Stimulated activated CD4-positive, alpha-beta T cell treated with anti-CD3 and anti-CD28 coated beads, Interleukin-2, amount 100 ng/mL, for 24 hours (primary cell): ENCODE measurements around the gene ELK3.

Experiments
- DNase-seq, 2 donors: peaks; one replicate each; pipeline ENCODE4 v3.0.0-alpha.2; 2020

Gene ELK3

DNA sequence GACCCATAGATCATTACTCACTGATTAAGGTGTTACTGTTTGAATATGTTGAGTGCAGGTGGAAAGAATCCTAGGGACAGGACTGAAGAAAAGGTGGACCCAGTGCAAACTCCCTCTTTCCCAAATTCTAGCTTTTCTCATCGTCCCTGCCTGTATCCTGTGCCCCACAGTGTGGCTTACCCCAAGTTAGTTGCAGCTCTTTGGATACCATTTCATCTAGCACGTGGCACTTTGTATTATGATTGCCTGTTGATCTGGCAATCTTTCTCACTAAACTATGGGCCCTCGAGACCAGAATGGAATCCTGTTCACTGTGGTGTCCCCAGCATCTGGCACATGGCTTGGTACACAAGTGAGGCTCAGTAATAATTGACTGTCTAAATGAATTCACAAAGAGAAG is 66.5 kb downstream of the ELK3 start:
- no peak for DNase-seq

DNA sequence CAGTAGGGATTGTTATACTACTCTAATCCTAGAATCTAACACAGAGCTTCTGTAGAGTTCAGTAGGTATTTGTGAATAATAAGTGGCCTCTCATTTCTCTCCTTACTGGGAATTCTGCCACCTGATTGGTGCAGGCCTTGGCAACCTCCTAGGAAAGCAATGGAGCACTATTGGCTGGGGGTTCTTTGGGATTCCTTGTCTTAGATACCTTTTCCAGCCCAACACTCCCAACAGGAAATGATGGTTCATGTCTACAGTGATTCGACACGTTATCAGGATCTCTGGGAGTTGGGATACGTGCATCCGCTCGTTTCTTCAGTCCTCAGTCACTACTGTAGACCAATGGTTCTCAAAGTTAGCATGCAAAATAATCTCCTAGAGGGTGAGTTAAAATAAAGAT is 67.4 kb downstream of the ELK3 start:
- DNase-seq: no peak

DNA sequence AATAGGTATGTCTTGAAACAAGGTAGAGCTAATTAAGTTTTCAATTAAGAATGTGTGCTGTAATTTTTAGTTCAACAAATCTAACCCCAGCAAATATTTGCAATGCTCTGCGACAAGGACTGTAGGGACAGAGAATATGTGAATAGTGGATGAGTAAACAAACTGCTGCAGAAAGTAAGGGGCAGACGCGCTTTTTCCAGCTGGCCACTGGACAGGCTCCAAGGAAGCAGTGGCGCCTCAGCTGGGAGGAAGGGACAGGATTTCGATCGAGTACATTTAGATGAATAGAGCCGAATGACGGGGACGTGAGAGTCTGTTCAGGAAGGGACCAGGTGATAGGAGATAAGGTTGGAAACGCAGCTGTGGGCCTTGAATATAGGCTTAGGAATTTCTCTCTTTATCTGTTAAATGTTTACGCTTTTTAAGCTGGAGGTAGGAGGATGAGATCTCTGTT is 69.3 kb downstream of the ELK3 start:
- DNase-seq: no peak

GRCh38 chr12:96265400-96265799 is 71.2 kb downstream of the ELK3 start:
- DNase-seq: no peak

- no peak for DNase-seq
Measured at GRCh38 chr12:96265836-96266235, 71.7 kb downstream of the ELK3 start.

DNA sequence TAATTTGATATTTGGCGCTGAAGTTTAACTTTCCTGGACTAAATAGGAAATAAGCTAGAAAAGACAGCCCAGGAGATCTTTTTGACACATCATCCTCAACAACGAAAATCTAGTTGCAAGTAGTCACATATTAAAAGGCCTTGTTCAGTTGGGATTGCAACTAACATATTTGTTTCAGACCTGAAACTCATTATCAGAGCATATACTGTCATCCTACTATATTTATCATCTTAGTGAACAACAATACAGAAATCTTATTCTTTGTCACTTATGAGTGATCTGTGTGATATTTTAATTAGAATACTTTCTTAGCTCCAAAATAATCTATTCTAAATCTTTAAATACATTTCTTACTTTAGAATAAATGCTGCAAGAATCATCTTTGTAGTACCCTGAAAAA is 72.1 kb downstream of the ELK3 start:
- DNase-seq: no peak

DNA sequence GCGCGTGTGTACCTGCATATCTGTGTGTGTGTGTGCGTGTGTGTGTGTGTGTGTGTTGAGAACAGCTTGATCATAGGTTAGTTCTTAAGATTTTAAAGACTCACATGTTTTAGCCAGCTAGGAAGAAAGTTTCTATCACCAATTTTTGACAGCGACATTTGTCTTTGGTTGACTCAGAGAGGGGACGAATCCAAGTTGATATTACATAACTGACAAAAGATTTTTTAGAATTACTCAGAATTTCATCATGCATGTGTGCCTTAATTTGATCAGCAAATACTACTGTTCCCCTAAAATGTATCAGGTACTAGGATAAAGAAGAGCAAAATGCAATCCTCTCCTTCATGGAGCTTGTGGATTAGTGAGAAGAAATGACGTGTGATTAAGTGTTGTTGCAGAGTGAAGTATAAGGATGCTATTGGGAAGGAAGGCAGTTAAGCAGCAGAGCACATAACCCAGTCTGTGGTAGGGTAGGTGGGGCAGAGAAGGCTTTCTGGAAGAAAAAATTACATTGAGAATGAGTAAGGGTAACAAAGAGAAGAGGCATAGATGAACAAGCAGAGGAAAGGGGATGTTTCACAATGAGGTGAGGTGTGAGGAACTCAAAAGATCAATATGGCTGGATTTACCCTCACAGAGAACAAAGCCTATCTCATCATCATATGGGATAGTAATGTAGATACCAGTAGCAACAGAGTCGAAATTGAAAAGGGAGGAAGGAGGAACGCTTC is 77.5 kb downstream of the ELK3 start:
- no peak for DNase-seq

- no peak for DNase-seq
Measured at GRCh38 chr12:96274331-96274730, 80.2 kb downstream of the ELK3 start.

- no peak for DNase-seq
Measured at GRCh38 chr12:96285158-96285557, 91.0 kb downstream of the ELK3 start.

DNA sequence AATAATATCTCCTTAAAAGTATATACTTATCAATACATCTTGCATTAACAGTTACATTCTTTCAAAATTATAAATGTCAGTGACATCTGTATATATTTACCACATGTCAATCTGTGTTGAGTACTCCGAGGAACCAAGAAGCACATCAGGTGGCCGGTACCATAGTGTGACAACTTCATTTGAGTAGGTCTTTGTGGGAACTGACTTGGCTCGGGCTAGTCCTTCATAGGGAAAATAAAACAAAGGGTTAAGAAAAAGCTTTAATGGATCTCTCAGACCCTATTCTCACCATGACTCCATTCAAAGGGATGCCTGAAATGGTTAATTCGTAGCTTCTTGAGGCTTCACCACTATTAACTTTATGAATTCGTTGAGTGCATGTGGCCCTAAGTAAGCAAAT is 94.9 kb downstream of the ELK3 start:
- no peak for DNase-seq

- no peak for DNase-seq
Measured at GRCh38 chr12:96293093-96293492, 98.9 kb downstream of the ELK3 start.

DNA sequence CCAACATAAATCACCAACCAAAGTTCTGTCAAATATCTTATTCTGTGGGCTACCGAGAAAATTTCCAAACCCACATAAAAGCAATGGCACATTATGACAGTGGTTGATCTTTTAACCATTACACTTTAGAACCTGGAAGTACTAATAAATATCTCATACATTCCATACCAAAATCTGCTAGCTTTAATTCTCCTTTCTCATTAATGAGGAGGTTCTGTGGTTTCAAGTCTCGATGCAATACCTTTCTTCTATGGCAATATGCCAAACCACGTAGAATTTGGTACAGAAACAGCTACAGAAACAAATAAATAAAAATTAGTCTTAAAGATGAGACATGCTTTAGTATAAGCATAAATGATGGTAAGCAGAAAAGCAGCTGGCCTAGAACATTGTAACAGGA is 100.7 kb downstream of the ELK3 start:
- no peak for DNase-seq

DNA sequence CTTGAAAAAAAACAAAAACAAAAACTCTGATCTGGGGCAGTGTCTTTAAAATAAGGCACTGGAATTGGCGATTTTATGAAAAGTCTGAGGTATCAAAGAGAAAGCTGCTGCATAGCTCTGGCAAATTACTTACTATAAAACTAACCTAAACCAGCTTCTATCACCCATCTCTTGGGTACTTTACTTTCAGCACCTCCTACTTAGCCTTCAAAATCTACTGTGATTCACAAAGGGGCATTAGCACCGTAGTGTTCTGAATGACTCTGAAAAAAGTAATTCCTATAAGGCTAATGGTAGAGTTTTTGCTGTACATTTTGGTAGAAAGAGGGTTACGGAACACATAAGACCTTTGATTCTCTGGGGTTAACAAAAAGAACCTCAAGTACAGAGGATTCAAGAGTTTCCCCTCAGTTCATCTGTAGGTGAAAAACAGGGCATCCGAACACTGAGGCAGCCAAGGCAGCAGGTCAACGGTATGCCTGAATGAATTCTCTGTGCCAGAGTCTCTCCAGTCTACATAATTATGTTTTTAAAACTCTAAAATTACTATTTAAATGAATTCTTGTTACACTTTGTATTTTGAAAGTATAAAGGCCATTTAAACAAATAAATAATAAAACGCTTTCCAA is 101.5 kb downstream of the ELK3 start:
- no peak for DNase-seq

DNA sequence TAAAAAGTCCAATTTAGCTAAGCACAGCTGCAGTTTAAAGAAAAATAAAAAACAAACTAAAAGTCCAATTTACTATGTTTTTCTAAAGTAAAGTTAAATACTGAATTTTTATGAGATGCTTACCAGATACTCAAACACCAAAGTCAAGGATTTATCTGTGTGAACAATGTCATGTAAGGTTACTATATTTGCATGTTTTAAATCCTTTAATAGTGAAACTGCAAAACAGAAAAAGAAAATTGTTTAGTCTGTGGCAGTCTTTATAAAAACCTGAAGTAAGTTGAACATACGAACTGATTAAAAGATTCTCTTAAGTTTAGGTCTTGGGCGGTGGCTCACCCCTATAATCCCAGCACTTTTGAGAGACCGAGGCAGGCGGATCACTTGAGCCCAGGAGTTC is 103.3 kb downstream of the ELK3 start:
- no peak for DNase-seq

DNA sequence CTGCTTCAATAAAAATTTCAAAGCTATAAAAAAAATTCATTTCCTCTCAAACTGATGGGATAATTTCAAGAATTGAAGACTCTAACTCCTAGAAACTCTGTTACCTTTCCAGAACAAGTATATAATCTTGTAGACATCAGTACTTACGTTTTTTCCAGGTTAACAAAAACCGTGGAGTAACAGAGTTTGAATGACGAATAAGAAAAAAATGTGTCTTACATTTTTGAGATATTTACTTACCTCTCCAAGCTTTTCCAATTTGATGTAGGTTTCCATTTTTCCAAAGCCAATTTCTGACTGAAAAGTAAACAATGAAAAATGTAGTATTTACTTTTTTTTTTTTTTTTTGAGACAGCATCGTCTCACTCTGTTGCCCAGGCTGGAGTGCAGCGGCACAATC is 105.9 kb downstream of the ELK3 start:
- DNase-seq: no peak

GRCh38 chr12:96301732-96302131 is 107.6 kb downstream of the ELK3 start:
- no peak for DNase-seq

DNA sequence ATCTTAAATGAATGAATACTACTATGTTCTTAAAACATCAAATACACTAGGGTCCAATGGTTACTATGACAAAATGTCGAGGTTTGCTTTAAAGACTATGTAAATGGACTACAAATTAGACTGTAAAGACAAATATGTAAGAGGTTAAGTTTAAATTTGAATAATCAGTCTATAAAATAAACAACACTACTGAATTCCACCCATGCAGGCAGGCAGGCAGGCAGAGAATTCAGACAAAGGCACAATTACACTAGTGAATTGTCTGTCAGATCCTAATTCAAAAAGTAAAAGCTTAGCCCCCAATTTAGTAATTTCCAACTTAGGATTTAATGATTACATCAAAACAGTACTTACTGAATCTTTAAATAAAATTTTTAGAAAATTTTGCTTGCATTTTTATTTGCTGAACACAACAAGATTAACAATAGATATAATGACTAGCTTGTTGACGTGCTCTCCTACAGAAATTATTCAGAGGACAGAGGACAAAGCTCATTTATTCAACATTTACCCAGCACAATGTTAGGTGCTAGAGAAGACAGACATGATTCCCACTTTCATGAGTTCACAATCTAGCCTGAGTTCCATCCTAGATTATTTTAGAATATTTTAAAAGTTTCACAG is 108.6 kb downstream of the ELK3 start:
- no peak for DNase-seq

DNA sequence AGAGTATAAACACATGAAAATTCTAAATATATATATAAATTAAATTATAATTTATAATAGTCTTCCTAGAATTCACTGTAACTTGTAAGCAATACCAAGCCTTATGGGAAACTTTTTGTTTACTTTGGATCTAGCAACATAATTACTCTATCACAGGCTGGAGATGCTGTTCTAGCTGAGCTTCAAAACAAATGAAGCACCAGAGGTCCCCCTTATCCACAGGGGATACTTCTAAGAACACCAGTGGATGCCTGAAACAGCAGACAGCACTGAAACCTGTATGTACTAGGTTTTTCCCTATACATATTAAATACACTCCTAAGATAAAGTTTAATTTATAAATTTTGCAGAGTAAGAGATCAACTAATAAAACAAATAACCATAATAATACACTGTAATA is 109.5 kb downstream of the ELK3 start:
- no peak for DNase-seq

GRCh38 chr12:96305665-96306064 is 111.5 kb downstream of the ELK3 start:
- no peak for DNase-seq

- no peak for DNase-seq
Measured at GRCh38 chr12:96308881-96309280, 114.7 kb downstream of the ELK3 start.

- no peak for DNase-seq
Measured at GRCh38 chr12:96310067-96310466, 115.9 kb downstream of the ELK3 start.

DNA sequence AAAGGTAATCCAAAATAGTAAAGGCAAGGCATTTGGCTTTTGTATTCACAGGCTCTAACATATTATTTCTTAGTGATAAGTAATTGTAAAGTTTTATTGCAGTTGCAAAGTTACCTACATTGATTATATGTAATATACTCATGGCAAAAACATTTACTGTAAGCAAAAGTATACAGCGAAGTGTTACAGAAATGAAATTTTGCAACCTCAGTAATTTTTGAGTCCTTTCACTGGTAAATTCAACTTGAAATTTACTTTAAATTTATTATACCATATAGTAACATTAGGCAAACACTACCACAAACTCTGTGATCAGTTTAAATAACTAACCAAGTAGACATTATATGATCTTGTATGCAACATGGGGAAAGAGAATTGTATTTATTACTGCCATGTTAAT is 117.0 kb downstream of the ELK3 start:
- DNase-seq: no peak

- no peak for DNase-seq
Measured at GRCh38 chr12:96313606-96314005, 119.4 kb downstream of the ELK3 start.

DNA sequence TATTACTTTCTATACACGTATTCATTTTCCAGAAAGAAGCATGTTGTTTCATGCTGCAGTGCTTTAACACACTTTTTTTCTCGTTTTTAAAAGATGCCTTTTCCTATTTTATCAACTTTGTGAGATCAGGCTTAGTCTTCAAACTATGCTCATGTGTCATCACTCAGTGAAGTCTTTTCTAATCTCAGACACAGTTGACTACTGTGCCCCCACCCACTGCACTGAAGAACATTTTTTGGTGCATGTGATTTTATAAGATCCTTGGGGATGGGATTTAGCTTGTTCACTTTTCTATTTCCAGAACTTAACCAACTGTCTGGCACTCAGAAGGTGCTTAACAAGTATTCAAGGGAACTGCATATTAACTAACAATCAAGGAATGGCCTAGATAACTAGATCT is 120.5 kb downstream of the ELK3 start:
- DNase-seq: no peak
